DOHH2 (cell line): ENCODE data around the gene ATP6V1G3.

Experiments used
- H3F3A ChIP-seq: fragments of 200-600 bp; sonication (generic), shearing (Covaris generic); 2 replicates; pipeline ENCODE4 v1.6.0; 2016; ENCODE audit warnings: antibody characterized with exemption, mild to moderate bottlenecking; ENCODE audit not compliant: control insufficient read depth, insufficient read depth
- H3K27ac ChIP-seq: fragments of 200-600 bp; sonication (generic); 2 replicates; pipeline ENCODE4 v1.5.1; 2014; ENCODE audit warnings: low read depth, mild to moderate bottlenecking, low read length, moderate library complexity
- H3K27me3 ChIP-seq: fragments of 200-600 bp; sonication (generic); 2 replicates; pipeline ENCODE4 v1.6.1; 2014; ENCODE audit warnings: mild to moderate bottlenecking, low read length, mixed read lengths; ENCODE audit not compliant: control insufficient read depth
- H3K36me3 ChIP-seq: fragments of 200-600 bp; sonication (generic); 2 replicates; pipeline ENCODE4 v1.6.1; 2014; ENCODE audit warnings: mild to moderate bottlenecking, low read length, moderate library complexity, mixed read lengths; ENCODE audit not compliant: control insufficient read depth
- H3K4me1 ChIP-seq: fragments of 200-600 bp; sonication (generic); 2 replicates; pipeline ENCODE4 v1.6.1; 2014; ENCODE audit warnings: mild to moderate bottlenecking, low read length, mixed read lengths; ENCODE audit not compliant: control insufficient read depth
- H3K4me2 ChIP-seq: fragments of 200-600 bp; sonication (generic); 2 replicates; pipeline ENCODE4 v1.6.0; 2014; ENCODE audit warnings: mild to moderate bottlenecking, low read length, moderate library complexity
- H3K4me3 ChIP-seq: fragments of 200-600 bp; sonication (generic); 2 replicates; pipeline ENCODE4 v1.5.1; 2014; ENCODE audit warnings: mild to moderate bottlenecking, low read length, mixed read lengths
- H3K79me2 ChIP-seq: fragments of 200-600 bp; sonication (generic); 2 replicates; pipeline ENCODE4 v1.6.1; 2014; ENCODE audit warnings: mild to moderate bottlenecking, low read length, mixed read lengths; ENCODE audit not compliant: control insufficient read depth
- H3K9me2 ChIP-seq: fragments of 200-600 bp; sonication (generic); replicated peaks from 2 replicates; pipeline ENCODE4 v1.6.1; 2014; ENCODE audit warnings: mild to moderate bottlenecking, low read length, mixed read lengths; ENCODE audit not compliant: control insufficient read depth
- H3K9me3 ChIP-seq: fragments of 200-600 bp; sonication (generic); 2 replicates; pipeline ENCODE4 v1.6.1; 2014; ENCODE audit warnings: antibody characterized with exemption, low read length, mixed read lengths; ENCODE audit not compliant: control insufficient read depth, insufficient read depth
- H4K20me1 ChIP-seq: fragments of 200-600 bp; sonication (generic); 2 replicates; pipeline ENCODE4 v1.6.0; 2014; ENCODE audit warnings: low read depth, mild to moderate bottlenecking, antibody characterized with exemption, low read length, moderate library complexity; ENCODE audit not compliant: control insufficient read depth, insufficient read depth
- EZH2phosphoT487 ChIP-seq: fragments of 200-600 bp; sonication (generic); IDR thresholded peaks from 2 replicates; pipeline ENCODE4 v1.6.1; 2017; ENCODE audit warnings: borderline replicate concordance, mild to moderate bottlenecking, antibody characterized with exemption, low read length, moderate library complexity, mixed read lengths
- TF ChIP-seq, protein P1 (sequence below): fragments of 200-600 bp; sonication (generic); IDR thresholded peaks from one replicate; pipeline ENCODE4 v1.5.1; 2014; ENCODE audit warnings: antibody characterized with exemption, mild to moderate bottlenecking, low read depth, low read length; ENCODE audit not compliant: poor library complexity, severe bottlenecking

The ATP6V1G3 gene

DNA sequence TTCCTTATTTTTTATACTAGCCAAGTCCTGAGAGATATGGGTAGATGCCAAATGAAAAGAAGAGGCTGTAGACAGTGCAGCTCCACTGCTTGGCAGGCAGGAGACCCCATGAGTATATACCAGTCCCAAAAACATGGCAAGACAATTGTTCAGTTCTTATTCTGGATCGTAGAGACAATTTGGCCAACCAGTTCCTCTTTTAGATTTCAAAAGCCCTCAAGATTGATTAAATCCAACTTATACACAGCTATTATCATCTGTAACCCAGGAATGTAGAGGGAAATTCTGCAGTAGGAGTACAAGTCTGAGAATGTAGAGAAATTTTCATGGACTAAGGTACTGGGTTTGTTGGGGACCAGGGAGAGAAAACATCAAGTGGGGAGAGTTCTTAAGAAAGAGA is 50.3 kb downstream of the ATP6V1G3 start:
- Histone ChIP-seq H4K20me1 (no peaks in the 10 kb centered on the region), H3K9me2 (no peaks in the 10 kb centered on the region), H3K4me1 (no peaks in the 10 kb centered on the region), H3K27me3 (no peaks in the 10 kb centered on the region), H3K9me3 (no peaks in the 10 kb centered on the region), H3K4me3 (no peak overlapping the region), H3K4me2 (no peak overlapping the region), H3K79me2 (no peaks in the 10 kb centered on the region), H3F3A (no peaks in the 10 kb centered on the region; the same call in 1 of the 2 replicates), H3K36me3 (no peaks in the 10 kb centered on the region), H3K27ac (no peak overlapping the region)
- TF ChIP-seq EZH2phosphoT487 = no peak
- TF ChIP-seq, protein P1, sequence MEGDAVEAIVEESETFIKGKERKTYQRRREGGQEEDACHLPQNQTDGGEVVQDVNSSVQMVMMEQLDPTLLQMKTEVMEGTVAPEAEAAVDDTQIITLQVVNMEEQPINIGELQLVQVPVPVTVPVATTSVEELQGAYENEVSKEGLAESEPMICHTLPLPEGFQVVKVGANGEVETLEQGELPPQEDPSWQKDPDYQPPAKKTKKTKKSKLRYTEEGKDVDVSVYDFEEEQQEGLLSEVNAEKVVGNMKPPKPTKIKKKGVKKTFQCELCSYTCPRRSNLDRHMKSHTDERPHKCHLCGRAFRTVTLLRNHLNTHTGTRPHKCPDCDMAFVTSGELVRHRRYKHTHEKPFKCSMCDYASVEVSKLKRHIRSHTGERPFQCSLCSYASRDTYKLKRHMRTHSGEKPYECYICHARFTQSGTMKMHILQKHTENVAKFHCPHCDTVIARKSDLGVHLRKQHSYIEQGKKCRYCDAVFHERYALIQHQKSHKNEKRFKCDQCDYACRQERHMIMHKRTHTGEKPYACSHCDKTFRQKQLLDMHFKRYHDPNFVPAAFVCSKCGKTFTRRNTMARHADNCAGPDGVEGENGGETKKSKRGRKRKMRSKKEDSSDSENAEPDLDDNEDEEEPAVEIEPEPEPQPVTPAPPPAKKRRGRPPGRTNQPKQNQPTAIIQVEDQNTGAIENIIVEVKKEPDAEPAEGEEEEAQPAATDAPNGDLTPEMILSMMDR = no peak

DNA sequence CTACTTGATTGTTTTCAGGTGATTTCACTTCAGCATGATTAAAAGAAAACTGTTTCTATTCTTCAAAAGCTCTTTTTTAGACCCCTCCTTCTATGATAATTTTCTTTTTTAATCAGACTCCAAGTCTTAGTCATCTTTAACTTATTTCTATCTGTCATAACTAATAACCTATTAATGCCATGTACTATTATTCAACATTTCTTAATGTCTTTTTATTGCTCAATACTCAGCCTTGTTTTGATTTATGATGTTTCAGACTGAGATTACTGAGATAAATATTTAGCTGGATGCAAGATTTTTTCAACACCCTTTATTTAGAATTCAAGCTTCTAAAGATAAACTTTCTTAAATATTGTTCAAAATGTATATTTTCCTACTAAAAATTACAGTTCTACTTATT is 53.6 kb downstream of the ATP6V1G3 start:
- no peak for TF ChIP-seq EZH2phosphoT487
- TF ChIP-seq, protein P1 = no peak
- Histone ChIP-seq H3K4me1 (no peaks in the 10 kb centered on the region), H3F3A (no peaks in the 10 kb centered on the region), H3K4me3 (no peak overlapping the region), H3K9me2 (no peaks in the 10 kb centered on the region), H3K9me3 (no peaks in the 10 kb centered on the region), H3K27me3 (no peaks in the 10 kb centered on the region), H4K20me1 (no peaks in the 10 kb centered on the region), H3K27ac (no peak overlapping the region), H3K4me2 (no peak overlapping the region), H3K79me2 (no peaks in the 10 kb centered on the region), H3K36me3 (no peaks in the 10 kb centered on the region)

GRCh38 chr1:198483645-198484044 is 56.8 kb downstream of the ATP6V1G3 start:
- TF ChIP-seq, protein P1 = no peak
- TF ChIP-seq EZH2phosphoT487 = no peak
- no peaks in the 10 kb centered on the region for H3K27me3 ChIP-seq
- no peaks in the 10 kb centered on the region for H3K9me3 ChIP-seq
- no peak overlapping the region for H3K4me3 ChIP-seq
- H3K9me2 ChIP-seq = no peaks in the 10 kb centered on the region
- H4K20me1 ChIP-seq = no peaks in the 10 kb centered on the region
- no peaks in the 10 kb centered on the region for H3K79me2 ChIP-seq
- H3K4me1 ChIP-seq = no peaks in the 10 kb centered on the region
- H3F3A ChIP-seq = no peaks in the 10 kb centered on the region
- H3K4me2 ChIP-seq = no peak overlapping the region
- H3K36me3 ChIP-seq = no peaks in the 10 kb centered on the region
- no peak overlapping the region for H3K27ac ChIP-seq

GRCh38 chr1:198483006-198483405 is 57.5 kb downstream of the ATP6V1G3 start:
- TF ChIP-seq, protein P1 = no peak
- no peak for TF ChIP-seq EZH2phosphoT487
- no peaks in the 10 kb centered on the region for H3K36me3 ChIP-seq
- H4K20me1 ChIP-seq = no peaks in the 10 kb centered on the region
- no peaks in the 10 kb centered on the region for H3K27me3 ChIP-seq
- H3K27ac ChIP-seq = no peak overlapping the region
- no peaks in the 10 kb centered on the region for H3K79me2 ChIP-seq
- no peak overlapping the region for H3K4me2 ChIP-seq
- no peak overlapping the region for H3K4me3 ChIP-seq
- H3K9me2 ChIP-seq = no peaks in the 10 kb centered on the region
- no peaks in the 10 kb centered on the region for H3K9me3 ChIP-seq
- H3F3A ChIP-seq = no peaks in the 10 kb centered on the region
- H3K4me1 ChIP-seq = no peaks in the 10 kb centered on the region
